GM19239 (cell line): ENCODE results near the gene ADPRH.
A peak's percentile ranks its signal among the peaks of the same experiment; 100 is the strongest.

Experiments
- DNase-seq: peaks from one replicate; pipeline ENCODE4 v3.0.0; 2011; ENCODE audit warnings: low spot score; ENCODE audit not compliant: insufficient read length
- FAIRE-seq: peaks from 2 replicates; lab custom pipeline; 2011; peaks lifted over from hg19 to GRCh38; lab: Jason Lieb, UNC

ADPRH gene

GRCh38 chr3:119625451-119626153, 46.3 kb downstream of the ADPRH start:
- FAIRE-seq (no peak), DNase-seq (no peak)

GRCh38 chr3:119626196-119626595, 46.9 kb downstream of the ADPRH start:
- FAIRE-seq (no peak), DNase-seq (no peak)

- DNase-seq: no peak
- no peak for FAIRE-seq
Measured at GRCh38 chr3:119627461-119627860, 48.2 kb downstream of the ADPRH start.

- FAIRE-seq (peak; percentile 79), DNase-seq (no peak)
Measured at GRCh38 chr3:119628390-119628789, 49.1 kb downstream of the ADPRH start.

GRCh38 chr3:119628816-119629445, 49.6 kb downstream of the ADPRH start:
- DNase-seq (no peak), FAIRE-seq (peak; percentile 18)

- peak; percentile 40 for FAIRE-seq
- no peak for DNase-seq
Measured at GRCh38 chr3:119630128-119630879, 51.0 kb downstream of the ADPRH start.

- no peak for DNase-seq
- FAIRE-seq: no peak
Measured at GRCh38 chr3:119630880-119631329, 51.6 kb downstream of the ADPRH start.

- no peak for DNase-seq
- no peak for FAIRE-seq
Measured at GRCh38 chr3:119631516-119631915, 52.2 kb downstream of the ADPRH start.

- no peak for FAIRE-seq
- DNase-seq: no peak
Measured at GRCh38 chr3:119632216-119632615, 52.9 kb downstream of the ADPRH start.

- DNase-seq: no peak
Measured at GRCh38 chr3:119632829-119633228, 53.5 kb downstream of the ADPRH start.

GRCh38 chr3:119635719-119636118, 56.4 kb downstream of the ADPRH start:
- FAIRE-seq (no peak), DNase-seq (no peak)

More at GRCh38 chr3:119632829-119633228, 53.5 kb downstream of the ADPRH start:
- no peak for FAIRE-seq

GRCh38 chr3:119636249-119636648, 57.0 kb downstream of the ADPRH start:
- no peak for DNase-seq

GRCh38 chr3:119636891-119637611, 57.8 kb downstream of the ADPRH start:
- FAIRE-seq (peak; percentile 42), DNase-seq (no peak)

More at GRCh38 chr3:119636249-119636648, 57.0 kb downstream of the ADPRH start:
- FAIRE-seq: no peak

GRCh38 chr3:119637679-119638477, 58.6 kb downstream of the ADPRH start:
- FAIRE-seq: peak; percentile 90
- DNase-seq: peak; percentile 22
